Activated CD4-positive, alpha-beta T cell treated with anti-CD3 and anti-CD28 coated beads, Interleukin-2, amount 50 U/mL, for 1 hour (primary cell): ENCODE results near the gene STK32A.

Source experiments
- DNase-seq: peaks from one replicate; pipeline ENCODE4 v3.0.0-alpha.2; 2020

Gene STK32A

DNA sequence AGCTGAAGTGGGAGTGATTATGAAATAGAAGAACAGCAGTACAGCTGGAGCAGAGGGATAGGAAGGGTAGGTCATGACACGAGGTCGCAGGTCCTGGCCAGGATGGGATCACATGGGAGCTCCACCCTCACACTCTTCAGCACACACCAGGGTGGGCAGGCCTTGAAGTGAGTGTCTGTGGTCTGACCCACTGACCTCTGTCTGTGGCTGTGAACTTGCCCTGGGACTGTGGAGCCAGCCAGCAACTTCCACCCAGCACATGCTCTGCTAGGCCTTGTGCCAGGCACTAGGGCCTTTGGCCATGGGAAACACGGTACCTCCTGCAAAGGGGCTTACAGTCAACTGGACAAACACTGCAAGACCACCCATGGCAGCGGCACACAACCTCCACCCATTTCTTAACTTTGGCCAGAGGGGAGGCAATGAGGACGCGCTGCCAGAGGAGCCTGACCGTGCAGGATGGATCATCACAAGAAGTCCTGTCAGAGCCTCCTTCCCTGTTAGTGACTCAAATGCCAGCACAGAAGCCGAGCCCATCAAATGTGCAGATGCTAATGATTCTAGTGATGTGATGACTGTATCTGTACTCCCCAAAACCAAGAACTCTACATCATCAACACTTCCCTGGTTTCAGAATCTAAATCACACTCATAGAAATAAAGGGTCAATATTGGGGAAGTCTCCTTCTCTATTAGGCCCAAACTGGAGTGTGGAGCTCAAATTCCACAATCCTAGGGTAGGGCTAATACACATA lies 161.4 kb downstream of the STK32A start:
- no peak for DNase-seq

DNA sequence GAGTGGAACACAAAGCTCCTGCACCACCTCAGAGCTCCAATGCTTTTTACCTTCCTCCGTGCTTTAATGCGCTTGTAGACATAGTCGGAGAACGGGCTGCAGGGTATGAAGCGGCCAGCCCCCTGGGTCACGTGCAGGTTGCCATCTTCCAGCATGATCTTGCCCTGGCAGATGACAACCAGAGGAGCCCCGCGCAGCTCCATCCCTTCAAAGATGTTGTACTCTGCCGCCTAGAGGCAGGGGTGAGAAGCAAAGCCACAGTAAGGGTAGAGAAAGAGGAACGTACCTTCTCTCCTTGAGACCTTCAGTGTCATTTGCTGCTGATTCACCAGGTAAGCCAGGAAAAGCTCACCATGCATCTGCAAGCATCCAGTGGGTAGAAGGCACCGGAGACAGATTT lies 162.8 kb downstream of the STK32A start:
- no peak for DNase-seq

DNA sequence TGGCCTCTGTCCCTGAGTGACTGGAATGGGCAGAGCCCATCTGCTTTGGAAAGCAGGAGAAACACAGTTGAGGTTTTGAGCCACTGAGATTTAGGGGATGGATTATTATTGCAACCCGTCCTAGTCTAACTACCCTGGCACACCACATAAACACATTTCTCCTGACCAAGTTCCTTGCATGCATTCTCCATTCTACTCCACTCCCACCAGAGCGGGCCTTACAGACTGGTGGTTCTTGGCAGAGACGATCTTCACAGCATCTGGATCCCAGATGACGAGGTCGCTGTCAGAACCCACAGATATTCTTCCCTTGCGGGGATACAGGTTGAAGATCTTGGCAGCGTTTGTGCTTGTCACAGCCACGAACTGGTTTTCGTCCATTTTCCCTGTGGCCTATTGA lies 164.0 kb downstream of the STK32A start:
- no peak for DNase-seq

DNA sequence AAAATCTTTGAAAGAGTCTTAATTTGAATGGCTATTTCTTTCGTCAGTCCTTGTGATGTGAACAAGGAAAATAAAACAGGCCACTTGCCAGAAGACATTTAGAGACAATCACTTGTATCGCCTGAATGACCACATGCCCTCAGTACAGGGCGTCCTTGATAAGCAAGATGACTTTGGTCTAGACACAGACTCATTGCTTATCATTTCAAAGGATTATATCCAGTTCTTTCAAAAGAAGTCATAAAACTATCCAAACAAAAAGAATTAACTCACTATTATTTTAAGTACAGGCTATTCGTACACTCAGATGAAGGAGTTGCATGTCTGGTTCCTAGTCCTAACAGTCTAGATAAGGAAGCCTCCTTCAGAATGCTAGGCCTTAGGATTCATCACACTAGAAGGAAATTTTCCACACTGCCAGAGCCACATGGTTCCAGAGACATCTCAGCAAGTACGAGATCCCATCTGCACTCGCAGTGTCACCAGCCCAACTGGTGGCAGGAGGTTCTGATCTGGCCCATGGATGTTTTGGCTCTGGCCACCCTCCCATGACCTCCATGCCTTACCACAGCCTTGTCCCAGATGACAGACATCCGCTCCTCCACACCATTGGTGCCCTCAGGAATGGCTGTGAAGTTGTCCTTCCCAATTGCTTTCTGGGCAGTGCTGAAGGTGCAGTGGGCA lies 165.4 kb downstream of the STK32A start:
- DNase-seq, result no peak

DNA sequence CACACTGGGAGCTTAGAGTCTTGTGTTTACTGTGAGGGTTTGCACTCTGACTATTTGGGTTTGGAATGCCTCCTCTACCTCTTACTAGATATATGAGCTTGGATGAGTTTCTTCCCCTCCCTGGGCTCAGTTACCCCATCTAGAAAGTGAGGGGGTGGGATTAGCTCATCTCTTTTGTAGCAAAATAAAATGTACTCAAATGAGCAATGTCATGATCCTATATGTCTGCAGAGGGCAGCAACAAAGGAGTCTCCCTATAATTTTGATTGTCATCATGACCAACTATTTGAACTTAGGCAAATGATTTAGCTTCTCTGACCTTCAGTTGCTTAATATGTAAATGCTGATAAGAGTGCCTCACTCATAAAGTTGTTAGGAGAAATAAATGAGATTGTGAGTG lies 166.1 kb downstream of the STK32A start:
- no peak for DNase-seq

DNA sequence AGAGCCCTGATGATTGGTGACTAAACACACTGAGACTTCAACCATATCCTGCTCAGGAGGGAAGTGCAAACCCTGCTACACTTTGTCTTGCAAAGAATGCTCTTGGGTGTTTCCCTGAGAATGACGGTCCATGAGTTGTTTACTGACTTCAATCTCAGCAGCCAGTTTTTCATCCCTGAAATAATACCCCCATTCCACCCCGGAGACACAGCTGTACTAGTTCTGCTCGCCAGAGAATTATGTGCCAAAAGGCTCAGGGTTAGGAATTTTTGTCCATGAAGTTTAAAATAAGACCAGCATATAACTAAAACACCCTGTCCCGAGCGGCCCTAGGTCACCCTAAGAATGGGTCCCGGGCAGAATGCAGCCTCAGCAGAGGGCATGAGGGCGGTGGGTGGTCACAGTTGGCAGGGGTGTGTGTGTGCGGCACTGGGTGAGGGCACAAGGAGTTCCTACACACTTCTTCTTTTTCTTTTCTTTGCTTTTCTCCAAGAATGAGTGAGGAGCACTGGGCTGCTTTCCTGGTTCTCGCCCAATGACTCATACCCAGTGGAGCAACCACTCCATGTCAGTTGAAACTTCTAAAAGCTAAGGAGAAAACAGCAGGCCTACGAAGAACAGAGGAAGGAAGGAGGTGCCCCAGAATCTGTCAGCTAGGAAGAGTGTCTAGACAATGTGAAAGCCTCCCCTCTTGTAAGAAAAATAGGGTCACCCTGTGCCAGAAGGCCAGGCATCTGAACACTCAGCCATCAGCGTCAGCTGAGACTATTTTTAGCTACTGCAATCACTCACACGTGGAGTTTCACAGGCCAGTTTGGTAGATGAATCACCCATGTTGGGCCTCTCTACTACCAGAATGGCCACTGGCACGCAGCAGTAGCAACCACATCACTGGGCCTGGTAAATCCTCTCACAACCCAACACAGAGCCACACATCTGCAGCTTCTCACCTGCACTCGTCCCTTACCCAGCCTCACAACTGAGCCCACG lies 169.1 kb downstream of the STK32A start:
- DNase-seq, result no peak

DNA sequence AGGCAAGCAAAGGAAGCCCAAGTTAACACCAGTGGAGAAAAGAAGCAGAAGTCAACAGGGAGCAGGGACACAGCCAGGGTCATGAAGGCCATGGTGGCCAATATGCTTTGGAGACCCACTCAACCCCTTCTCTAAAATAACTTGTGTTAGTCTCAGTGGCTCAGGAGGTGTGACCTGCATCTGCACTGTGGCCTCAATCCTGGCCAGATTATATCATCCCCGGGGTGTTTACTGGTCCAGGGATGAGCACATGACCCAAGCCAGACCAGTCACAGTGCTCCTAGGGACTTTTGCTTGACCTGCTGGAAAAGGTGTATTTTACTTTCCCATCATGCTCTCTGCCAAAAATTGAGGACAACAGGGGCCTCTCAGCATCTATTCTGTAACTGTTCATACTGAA lies 169.9 kb downstream of the STK32A start:
- DNase-seq, result no peak

DNA sequence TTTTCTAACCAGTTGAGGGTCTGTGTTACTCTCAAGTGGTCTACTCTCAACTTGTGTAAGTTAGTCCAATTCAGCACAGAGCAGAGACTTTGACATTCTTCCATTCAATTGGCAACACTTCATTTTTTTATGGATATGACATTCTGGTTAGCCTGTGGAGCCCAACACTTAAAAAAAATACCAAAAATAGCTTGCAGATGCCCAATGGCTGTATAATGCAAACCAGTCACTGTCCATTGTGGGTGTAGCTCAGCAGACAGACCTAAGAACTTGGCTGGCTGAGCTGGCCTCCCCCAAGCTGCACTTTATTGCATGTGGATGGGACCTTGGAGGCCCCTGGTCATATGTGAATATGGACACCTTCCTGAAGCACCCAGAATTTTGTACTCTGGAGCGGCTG lies 171.8 kb downstream of the STK32A start:
- no peak for DNase-seq

DNA sequence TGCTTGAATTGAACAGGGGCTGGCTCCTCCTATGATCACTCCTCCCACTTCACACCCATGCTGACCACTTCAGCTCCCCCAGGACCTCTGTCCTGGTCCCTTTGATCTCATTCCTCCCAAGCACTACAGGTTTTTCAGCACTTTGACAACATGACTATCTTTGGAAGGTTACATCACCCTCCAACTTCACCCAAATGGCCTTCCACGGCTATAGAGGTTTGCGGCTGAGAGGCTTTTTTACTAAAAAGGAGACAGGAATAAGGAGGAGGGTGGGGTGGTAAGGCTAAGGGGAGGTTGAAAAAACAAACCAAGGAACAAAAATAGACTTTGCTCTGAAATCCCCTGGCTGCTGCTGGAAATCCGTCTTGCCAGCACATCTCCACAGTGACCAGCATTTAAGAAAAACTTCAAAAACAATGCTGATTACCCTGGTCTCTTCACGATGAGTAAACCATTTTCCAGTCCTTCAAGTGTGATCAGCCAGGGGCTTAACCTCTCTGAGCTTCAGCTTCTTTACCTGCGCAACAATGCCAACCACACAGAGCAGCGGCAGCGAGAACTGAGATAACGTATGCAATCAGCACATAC lies 172.4 kb downstream of the STK32A start:
- DNase-seq, result no peak

DNA sequence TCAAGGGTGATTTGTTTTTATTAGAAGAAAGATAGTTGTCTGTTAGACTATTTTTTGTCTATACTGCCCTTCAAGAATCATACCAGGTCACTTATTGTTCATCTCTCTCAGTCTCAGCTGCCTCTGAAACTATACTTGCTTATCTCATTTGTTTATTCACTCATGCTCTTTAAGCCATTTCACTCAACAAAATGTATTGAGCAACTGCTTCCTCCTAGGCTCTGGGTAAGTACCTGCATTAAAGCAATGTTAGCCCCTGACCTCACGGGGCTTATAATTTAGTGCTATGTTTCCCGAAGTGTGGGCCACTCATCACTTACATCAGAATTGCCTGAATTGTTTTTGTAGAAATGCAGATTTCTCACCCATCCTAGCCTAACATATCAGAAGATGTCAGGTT lies 174.2 kb downstream of the STK32A start:
- DNase-seq, result no peak

DNA sequence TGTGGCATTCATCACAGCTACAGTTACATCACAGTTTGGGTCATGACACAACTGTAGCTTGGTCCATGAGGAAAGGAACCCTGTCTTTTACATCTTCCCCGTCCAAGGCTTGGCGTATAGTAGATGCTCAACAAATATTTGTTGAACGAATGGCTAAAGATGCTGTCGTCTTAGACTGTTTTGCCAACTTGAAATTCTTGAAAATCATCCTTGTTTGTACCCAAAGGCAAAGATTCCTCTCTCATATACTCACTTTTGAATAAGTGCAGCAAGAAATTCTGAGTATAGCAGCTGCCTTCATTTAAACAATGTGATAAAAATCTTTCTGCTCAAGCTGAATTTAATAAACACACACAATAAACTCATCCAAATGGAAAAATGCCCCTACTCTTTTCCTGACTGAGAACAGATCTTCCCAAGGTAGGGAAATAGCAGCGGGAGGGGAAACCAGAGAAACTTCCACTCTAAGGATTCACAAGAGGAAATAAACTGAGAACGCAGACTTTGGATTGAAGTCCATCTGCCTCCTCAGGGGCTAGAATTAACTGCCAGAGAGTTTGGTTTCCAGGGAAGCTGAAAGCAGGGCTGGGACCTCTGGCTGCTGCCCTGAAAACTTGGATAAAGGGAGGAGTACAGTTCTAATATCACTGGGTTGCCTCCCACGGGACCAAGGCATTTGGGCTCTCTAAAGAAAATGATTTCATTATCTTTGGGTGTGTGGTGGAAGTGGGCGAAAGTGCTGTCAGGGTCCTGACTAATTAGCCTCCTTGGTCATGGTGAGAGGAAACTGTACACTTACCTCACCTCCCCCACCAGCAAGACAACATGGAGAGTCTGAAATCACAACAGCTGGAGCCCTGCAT lies 175.9 kb downstream of the STK32A start:
- no peak for DNase-seq

DNA sequence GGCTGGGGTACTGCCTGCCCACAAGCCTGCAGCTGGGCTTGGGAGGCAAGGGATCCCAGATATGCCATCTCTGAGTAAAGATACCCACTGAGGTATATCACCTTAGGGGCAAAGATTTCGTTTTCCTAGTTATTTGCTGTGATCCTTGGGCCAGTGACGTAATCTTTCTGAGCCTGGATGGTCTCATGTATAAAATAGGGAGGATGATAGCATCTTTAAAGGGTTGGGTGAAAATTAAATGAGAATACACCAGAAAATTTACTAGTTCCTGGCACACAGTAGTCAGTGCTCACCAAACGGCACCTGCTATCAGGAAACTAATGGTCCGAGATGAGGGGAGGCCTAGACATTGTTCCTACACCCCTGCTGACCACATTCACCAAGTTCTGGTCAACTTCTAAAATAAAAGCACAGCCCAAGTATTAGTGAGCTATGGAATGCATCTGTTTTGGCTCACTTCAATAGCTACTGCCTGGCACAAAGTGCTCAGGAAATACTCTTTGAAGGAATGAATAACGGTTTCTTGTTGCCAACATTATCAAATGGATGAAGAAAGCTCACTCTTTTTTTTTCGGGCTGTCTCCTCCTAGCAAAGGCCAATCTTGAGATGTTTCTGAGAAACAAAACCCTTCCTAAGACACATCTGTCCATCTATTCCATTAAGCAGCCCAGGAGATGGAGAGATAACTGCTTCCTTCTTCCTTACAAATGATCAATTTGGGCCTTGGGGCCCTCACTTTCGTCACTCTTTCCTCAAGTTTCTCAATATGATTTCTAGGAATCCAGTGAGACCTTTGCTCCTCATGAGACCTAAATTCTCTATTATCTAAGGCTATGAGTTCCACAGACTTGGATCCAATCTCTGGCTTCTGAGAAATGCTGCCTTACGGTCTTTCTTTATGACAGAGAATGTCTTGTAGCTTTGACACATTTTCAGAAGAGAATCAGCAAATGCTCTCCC lies 176.8 kb downstream of the STK32A start:
- no peak for DNase-seq

DNA sequence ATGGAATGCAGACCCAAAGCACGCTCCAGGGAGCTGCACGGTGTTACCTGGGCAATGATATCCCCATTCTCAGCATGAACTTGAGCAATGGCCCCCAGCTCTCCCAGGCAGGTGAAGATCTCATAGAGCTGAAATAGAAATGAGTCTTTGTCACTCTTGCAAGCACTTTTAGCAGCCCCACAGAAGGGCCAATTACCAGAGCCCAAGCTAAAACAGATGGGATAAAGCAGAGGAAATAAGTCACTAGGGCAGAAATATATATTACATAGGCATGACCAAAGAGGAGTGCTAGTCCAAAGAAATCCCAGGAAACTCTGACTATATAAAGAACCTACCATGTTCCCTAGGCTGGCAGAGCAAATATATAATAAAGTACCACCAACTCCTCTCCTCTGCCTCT lies 177.7 kb downstream of the STK32A start:
- no peak for DNase-seq

DNA sequence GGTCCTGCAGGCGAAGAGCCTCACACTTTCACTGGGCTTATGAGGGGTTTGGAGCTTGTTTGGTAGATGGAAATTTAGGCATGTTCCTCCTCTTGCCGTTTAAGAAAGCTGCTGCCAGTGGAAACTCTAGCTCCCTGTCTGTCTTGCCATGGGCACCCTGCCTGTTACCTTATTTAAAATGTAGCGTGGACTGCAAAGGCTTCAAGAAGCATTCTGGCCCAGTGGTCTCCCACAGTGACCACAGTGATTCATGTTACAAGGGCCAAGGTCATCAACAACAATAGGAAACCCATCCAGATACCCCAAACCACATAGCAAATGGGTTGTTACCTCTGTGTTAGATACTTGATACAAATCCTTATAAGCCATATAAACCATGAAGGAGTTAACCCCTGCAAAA lies 178.4 kb downstream of the STK32A start:
- DNase-seq, result no peak

DNA sequence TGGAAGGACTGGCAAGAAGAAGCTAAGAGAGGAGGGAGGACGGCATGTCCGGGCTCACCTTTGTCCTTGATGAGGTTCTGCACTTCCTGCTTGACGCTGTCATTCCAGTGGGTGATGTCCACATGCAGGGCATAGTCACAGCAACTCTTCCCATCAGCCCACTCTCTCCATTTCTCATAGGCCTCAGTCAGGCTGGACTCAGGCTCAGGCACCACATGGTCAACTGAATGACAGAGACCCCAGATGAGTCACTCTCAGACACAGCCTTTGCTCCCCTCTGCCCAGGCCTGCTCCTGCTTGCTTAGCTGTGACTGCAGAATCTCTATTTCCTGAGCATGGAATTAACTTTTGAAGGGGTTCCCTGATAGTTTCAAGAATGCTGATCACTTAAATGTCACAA lies 180.8 kb downstream of the STK32A start:
- DNase-seq, result no peak

DNA sequence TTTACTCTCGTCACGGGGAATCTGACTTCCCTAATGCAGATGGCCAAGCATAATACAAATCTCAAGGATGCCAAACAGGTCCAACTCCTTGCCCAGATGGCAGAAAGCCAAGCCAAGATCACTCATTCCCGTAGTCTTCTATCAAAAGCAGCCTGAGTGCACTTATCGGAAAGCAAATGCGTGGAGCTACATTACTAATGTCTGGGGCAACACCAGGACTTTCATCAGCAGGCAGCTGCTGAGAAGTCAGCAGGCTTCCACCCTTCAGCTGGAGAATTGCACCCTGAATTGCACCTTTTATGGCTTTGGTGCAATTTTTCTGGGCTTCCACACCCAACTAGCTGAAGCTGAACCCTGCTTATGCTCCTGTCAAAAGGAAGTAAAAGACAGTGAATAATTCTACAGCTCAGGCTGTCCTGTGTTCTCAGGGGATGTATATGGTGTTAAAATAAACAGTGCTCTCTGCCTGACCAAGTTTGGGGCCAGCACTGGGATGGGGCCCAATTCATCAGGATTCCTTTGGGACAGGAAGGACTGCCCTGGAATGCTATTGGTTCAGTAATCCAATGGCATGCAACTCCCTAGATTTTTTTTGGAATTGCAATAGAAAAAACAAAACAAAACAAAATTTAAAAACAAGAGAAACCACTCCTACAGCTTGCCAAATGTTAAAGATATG lies 182.4 kb downstream of the STK32A start:
- DNase-seq, result no peak

DNA sequence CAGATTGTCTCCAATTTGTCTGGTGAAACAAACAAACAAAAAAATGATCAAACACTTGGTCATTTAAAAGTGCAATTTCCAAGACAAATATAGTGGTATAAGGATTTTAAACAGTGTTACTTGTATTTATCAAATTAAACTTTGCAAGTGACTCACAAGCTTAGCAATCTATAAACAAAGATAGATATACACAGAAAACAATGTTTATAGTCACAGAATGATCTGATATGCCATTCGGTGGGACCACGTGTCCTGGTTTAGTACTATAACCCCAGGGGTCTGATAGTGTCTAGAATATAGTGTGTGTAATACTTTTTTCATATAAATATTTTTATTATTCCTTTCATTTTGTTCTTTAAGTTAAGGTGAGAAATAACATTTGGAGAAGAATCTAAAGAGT lies 183.8 kb downstream of the STK32A start:
- no peak for DNase-seq

DNA sequence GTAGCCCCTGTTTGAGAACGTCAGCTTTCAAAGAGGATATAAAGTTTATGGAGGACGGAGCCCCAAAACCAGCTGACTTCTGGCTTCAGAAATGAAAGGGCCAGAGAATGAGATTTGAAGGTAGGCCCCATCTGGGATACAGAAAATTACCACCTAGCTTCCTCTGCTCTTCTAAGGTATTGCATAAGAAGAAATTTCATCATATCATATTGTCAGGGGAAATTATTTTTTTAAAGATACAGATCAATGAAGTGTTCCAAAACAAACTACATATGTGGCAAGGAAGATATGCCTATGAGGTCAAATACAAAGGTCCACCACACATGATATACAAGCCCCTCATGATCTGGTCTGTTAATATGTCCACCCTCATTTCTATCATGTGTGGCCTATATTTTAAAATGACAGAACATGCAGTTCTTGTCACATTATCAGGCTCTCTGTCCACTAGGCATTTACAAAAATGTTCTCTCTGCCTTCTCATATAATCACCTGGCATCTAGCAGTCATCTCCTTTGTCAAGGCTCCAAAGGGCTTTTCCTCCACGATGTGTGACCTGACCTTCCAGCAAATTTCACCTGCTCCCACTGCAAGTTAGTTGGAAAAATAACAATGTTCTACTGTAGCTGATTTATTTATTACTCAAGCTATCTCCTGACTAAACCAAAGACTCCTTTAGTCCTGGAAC lies 192.0 kb downstream of the STK32A start:
- DNase-seq, result no peak

DNA sequence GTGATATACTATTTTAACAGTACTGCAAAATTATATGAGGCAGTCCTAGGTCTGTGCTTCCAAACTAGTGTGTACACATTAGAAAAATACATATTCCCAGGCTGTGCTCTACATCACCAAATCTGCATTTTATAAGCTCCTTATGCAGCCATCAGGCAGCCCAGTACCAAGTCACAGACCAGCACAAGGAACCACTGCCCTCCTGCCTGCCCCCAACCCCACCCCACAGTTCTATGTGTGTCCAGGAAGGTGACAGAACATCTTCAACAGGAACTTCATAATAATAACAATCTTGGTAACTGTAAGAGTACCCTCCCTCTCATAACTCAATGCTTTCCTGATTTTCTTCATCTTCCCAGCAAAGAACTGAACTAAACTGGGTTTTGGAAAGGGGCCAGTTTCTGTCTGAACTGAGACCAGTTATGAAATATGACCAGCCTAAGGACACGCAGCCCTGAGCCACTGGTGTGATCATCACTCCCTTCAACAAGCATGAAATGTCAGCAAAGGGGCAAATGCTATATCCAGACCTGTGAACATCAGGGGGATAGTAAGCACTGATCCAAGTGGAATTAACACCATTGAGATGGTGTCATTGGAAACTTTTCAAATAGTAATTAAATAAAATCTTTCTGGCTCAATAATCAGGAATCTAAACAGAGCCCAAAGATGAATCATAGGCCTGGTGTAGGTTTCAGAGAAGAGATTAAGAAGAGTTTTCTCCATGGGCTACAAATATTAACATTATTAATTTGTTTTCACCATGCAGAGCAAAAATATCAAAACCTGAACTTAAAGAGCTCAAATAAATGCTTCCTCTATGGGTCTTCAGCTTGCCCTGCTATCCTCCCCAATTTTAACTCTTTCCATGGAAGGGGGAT lies 192.9 kb downstream of the STK32A start:
- DNase-seq, result no peak
